NCI-H2196 (cell line): ENCODE data around the gene TBC1D23.
"Not testable (repeated sequence)": the region's sequence is repeated elsewhere in the genome, so short reads cannot be mapped to it uniquely, and the experiment has no call there.

Source experiments
- DNase-seq: peaks from one replicate; lab custom pipeline; 2025; ENCODE audit not compliant: unreplicated experiment; lab: John Stamatoyannopoulos, UW

TBC1D23 gene

GRCh38 chr3:100260685-100261484 lies at the start of gene TBC1D23:
Gene TBC1D23, plus strand, starts transcription at chr3:100260992. Its CDS starts 27 bp downstream, at chr3:100261019.
- peak; percentile 100 for DNase-seq

- DNase-seq = no peak
These were observed 46.8 kb upstream of the TBC1D23 start for GRCh38 chr3:100213891-100214573.

GRCh38 chr3:100214574-100214964 lies 46.2 kb upstream of the TBC1D23 start:
- no peak for DNase-seq

- no peak for DNase-seq
These were observed 44.1 kb upstream of the TBC1D23 start for GRCh38 chr3:100216713-100217112.

GRCh38 chr3:100221159-100221558 lies 39.6 kb upstream of the TBC1D23 start:
- DNase-seq = no peak

GRCh38 chr3:100225193-100225592 lies 35.6 kb upstream of the TBC1D23 start:
- DNase-seq = no peak

GRCh38 chr3:100225883-100226282 lies 34.9 kb upstream of the TBC1D23 start:
- DNase-seq = no peak

- DNase-seq = no peak
These were observed 33.9 kb upstream of the TBC1D23 start for GRCh38 chr3:100226712-100227429.

- no peak for DNase-seq
These were observed 33.3 kb upstream of the TBC1D23 start for GRCh38 chr3:100227511-100227921.

- DNase-seq = no peak
These were observed 32.5 kb upstream of the TBC1D23 start for GRCh38 chr3:100228247-100228646.

- not testable (repeated sequence) for DNase-seq
These were observed 31.6 kb upstream of the TBC1D23 start for GRCh38 chr3:100229188-100229587.

GRCh38 chr3:100230710-100231109 lies 30.1 kb upstream of the TBC1D23 start:
- DNase-seq = no peak

- no peak for DNase-seq
These were observed 29.1 kb upstream of the TBC1D23 start for GRCh38 chr3:100231668-100232067.

GRCh38 chr3:100234364-100234763 lies 26.4 kb upstream of the TBC1D23 start:
- no peak for DNase-seq

- DNase-seq = no peak
These were observed 22.2 kb upstream of the TBC1D23 start for GRCh38 chr3:100238599-100238998.

- DNase-seq = not testable (repeated sequence)
These were observed 18.3 kb upstream of the TBC1D23 start for GRCh38 chr3:100242471-100242870.

- no peak for DNase-seq
These were observed 16.5 kb upstream of the TBC1D23 start for GRCh38 chr3:100244264-100244663.

GRCh38 chr3:100245136-100245535 lies 15.7 kb upstream of the TBC1D23 start:
- DNase-seq = no peak

GRCh38 chr3:100245927-100246326 lies 14.9 kb upstream of the TBC1D23 start:
- DNase-seq = no peak

GRCh38 chr3:100246999-100247398 lies 13.8 kb upstream of the TBC1D23 start:
- DNase-seq = no peak

GRCh38 chr3:100252001-100252400 lies 8.8 kb upstream of the TBC1D23 start:
- DNase-seq = no peak
